ENCODE measurements around the gene BRD1. TPM values are rescaled to one million over a fixed set of nuclear protein-coding genes. Genes with fewer than 3 reads are reported as not detected.
"Not testable (repeated sequence)": the region's sequence is repeated elsewhere in the genome, so short reads cannot be mapped to it uniquely, and the experiment has no call there.

Gene BRD1
- polyA plus RNA-seq, 1 donor from 2014 or later, result 79.3 TPM

DNA sequence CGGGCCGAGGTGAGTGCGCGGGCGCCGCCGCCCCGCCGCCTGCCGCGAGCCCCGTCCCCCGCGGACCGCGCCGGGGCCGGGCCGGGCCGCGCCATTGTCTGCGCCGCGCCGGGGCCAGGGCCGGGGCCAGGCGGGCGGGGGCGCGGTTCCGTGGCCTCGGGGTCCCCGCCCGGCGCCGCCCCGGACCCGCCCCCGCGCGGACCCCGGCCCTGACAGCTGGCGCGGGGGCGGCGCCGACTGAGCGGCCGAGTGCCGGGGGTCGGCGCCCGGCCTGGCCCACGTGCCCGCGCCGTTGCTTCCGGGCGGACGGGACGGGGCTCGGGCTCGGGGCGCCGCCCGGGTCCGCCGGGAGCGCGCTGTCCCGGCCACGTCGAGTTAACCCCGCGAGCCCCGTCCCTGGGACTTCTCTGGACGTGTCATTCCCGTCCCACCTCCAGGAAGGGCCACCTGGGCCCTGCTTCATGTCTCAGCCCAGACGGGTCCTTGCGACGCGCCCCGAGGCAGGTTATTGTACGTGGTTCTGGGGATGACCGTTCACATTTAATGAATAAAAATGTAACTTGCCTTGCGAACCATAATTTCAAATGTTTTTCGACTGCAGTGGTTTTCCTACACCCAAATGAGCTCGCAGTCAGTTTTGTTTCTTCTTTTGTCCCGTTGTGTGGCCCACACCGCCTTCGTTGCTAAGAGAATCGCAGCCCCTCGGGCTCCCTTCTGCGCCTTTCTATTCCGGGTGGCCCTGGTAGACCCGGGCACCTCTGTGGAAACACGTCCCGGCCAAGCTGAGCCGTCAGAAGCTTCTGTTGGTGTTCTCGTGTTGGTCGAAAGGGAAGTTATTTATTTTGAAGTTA lies 26.5 kb upstream of the BRD1 start:
- H3K27me3 ChIP-seq (ENCODE audit: insufficient read depth, low read depth, low read length), result peaks cover 27% of the 10 kb centered on the region
- H3K79me2 ChIP-seq (replicated peaks; ENCODE audit: insufficient read depth, low read length), result peaks cover 49% of the 10 kb centered on the region
- H3K9ac ChIP-seq (ENCODE audit: low read length), result peak overlapping the region; percentile 82
- H4K20me1 ChIP-seq (ENCODE audit: insufficient read depth), result no peaks in the 10 kb centered on the region
- H3K4me2 ChIP-seq (ENCODE audit: low read length), result peak overlapping the region; percentile 93
- H3K36me3 ChIP-seq (ENCODE audit: insufficient read depth, low read length), result no peaks in the 10 kb centered on the region
- H3F3A ChIP-seq (ENCODE audit: insufficient read depth, low read length, poor library complexity, severe bottlenecking), result no peaks in the 10 kb centered on the region
- no peaks in the 10 kb centered on the region for H3K9me3 ChIP-seq (ENCODE audit: low read length)
- no peaks in the 10 kb centered on the region for H3K9me2 ChIP-seq (ENCODE audit: insufficient read depth, low read length)
- H3K4me3 ChIP-seq (ENCODE audit: low read length), result peak overlapping the region; percentile 88
- TF ChIP-seq EZH2 (IDR thresholded peaks at IDR 0.05; ENCODE audit: borderline replicate concordance, insufficient read depth, low read length, poor library complexity, severe bottlenecking) (no peak), TAF1 (IDR thresholded peaks at IDR 0.05; ENCODE audit: low read depth) (peak; percentile 32), EP300 (conservative IDR thresholded peaks at IDR 0.05; ENCODE audit: poor library complexity, severe bottlenecking) (peak; percentile 16), MXI1 (conservative IDR thresholded peaks at IDR 0.05; ENCODE audit: poor library complexity, severe bottlenecking) (peak; percentile 63)
- H3K27ac ChIP-seq (ENCODE audit: low read length), result peak overlapping the region; percentile 34
- H2AFZ ChIP-seq (ENCODE audit: low read depth, low read length), result peak overlapping the region; percentile 25

DNA sequence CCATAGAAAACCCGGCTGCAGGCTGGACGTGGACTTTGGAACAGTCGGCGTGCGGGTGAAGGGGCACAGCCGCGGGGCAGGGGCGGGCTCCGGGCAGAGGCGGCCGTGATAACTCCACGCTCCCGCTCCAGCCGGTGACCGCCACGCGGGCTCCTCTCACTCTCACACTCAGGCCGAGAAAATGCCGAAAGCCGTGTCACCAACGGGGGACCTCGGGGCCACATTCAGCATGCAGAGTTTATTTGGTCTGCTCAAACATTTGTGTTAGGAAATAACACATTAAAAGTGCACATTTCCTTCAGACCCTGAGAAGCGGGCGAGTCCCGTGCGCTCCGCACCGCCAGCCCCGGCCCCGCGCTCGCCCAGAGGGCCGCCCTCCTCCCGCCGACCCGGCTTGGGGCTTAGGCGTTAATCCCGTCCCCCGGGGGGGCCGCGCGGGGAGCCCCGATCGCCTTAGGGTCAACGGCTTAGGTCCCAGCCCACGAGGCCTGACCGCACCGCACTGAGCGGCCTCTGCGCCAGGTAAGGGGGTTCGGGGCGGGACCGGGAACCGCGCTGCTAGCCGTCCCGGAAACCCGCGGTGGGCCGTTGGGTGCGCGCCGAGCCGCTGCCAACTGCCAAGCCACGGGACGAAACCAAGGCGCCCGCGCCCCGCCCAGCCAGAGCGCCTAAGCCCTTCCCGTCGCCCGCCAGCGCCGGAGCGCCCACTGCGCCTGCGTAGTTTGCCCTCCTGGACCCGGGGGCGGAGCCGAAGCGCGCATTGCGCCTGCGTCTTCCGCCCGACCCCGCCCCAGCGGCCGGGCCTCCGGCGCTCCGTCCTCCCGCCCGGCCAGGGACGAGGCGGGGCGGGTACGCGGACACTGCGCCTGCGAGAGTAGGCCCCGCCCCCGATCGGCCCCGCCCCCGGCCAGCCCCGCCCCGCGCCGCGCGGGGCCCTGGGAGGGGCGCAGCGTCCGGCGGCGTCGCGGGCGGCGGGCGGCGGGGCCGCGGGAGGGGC lies 25.5 kb upstream of the BRD1 start, which contains the start of gene ZBED4:
TSS of gene ZBED4 (plus strand) at position 947 of the 997 bp plus-strand sequence. CDS start 29,819 bp downstream, outside the sequence.
- H3K27ac ChIP-seq (ENCODE audit: low read length), result peak within 1 kb of the TSS; percentile 34
- no peaks in the 10 kb centered on the region for H3K9me2 ChIP-seq (ENCODE audit: insufficient read depth, low read length)
- H3K9me3 ChIP-seq (ENCODE audit: low read length), result no peaks in the 10 kb centered on the region
- H3K27me3 ChIP-seq (ENCODE audit: insufficient read depth, low read depth, low read length), result peaks cover 37% of the 10 kb centered on the region
- peak within 1 kb of the TSS; percentile 51 for H2AFZ ChIP-seq (ENCODE audit: low read depth, low read length)
- no peaks in the 10 kb centered on the region for H4K20me1 ChIP-seq (ENCODE audit: insufficient read depth)
- peaks cover 39% of the 10 kb centered on the region for H3K79me2 ChIP-seq (replicated peaks; ENCODE audit: insufficient read depth, low read length)
- H3K4me2 ChIP-seq (ENCODE audit: low read length), result peak within 1 kb of the TSS; percentile 93
- H3K36me3 ChIP-seq (ENCODE audit: insufficient read depth, low read length), result no peaks in the 10 kb centered on the region
- TF ChIP-seq EP300 (conservative IDR thresholded peaks at IDR 0.05; ENCODE audit: poor library complexity, severe bottlenecking) (no peak), TAF1 (IDR thresholded peaks at IDR 0.05; ENCODE audit: low read depth) (peak; percentile 46), POLR2AphosphoS5 (IDR thresholded peaks at IDR 0.05) (peak; percentile 74), MXI1 (conservative IDR thresholded peaks at IDR 0.05; ENCODE audit: poor library complexity, severe bottlenecking) (peak; percentile 65), SMC3 (conservative IDR thresholded peaks at IDR 0.05; ENCODE audit: poor library complexity) (peak; percentile 34), RAD21 (conservative IDR thresholded peaks at IDR 0.05) (peak; percentile 32)
- H3F3A ChIP-seq (ENCODE audit: insufficient read depth, low read length, poor library complexity, severe bottlenecking), result no peaks in the 10 kb centered on the region
- peak within 1 kb of the TSS; percentile 97 for H3K4me3 ChIP-seq (ENCODE audit: low read length)
- H3K9ac ChIP-seq (ENCODE audit: low read length), result peak within 1 kb of the TSS; percentile 82

DNA sequence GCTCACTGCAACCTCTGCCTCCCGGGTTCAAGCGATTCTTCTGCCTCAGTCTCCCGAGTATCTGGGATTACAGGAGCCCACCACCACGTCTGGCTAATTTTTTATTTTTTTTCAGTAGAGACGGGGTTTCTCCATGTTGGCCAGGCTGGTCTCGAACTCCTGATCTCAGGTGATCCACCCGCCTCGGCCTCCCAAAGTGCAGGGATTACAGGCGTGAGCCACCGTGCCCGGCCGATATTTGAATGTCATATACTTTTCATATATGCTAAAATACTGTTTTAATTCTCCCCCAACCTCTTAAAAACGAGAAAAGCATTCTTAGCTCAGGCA lies 24.9 kb upstream of the BRD1 start:
- not testable (repeated sequence) for H3K36me3 ChIP-seq (ENCODE audit: insufficient read depth, low read length); H3K9me3 ChIP-seq (ENCODE audit: low read length); H3F3A ChIP-seq (ENCODE audit: insufficient read depth, low read length, poor library complexity, severe bottlenecking); H3K9me2 ChIP-seq (ENCODE audit: insufficient read depth, low read length); H3K27ac ChIP-seq (ENCODE audit: low read length); H2AFZ ChIP-seq (ENCODE audit: low read depth, low read length); H4K20me1 ChIP-seq (ENCODE audit: insufficient read depth)
- Histone ChIP-seq H3K27me3 (ENCODE audit: insufficient read depth, low read depth, low read length) (peaks cover 43% of the 10 kb centered on the region), H3K4me3 (ENCODE audit: low read length) (peak overlapping the region; percentile 97), H3K9ac (ENCODE audit: low read length) (peak overlapping the region; percentile 81), H3K4me2 (ENCODE audit: low read length) (peak overlapping the region; percentile 84), H3K79me2 (replicated peaks; ENCODE audit: insufficient read depth, low read length) (peaks cover 32% of the 10 kb centered on the region)

Data from neural cell (in vitro differentiated cells).